Neural cell (in vitro differentiated cells): ENCODE measurements around the gene RTN4RL1. TPM values are rescaled to one million over a fixed set of nuclear protein-coding genes. Genes with fewer than 3 reads are reported as not detected.

Experiments used
- H2AFZ ChIP-seq: fragments of 200-600, 300-800 bp; sonication (generic), shearing (Covaris generic); 2 replicates; pipeline ENCODE4 v1.6.0; 2014; ENCODE audit warnings: low read depth, mild to moderate bottlenecking, antibody characterized with exemption, low read length, moderate library complexity
- H3F3A ChIP-seq: fragments of 200-600 bp; shearing (Covaris generic); 2 replicates; pipeline ENCODE4 v1.6.1; 2016; ENCODE audit warnings: mild to moderate bottlenecking, moderate library complexity, mixed read lengths, antibody characterized with exemption, low read length; ENCODE audit not compliant: insufficient read depth, poor library complexity, severe bottlenecking
- H3K27ac ChIP-seq: fragments of 200-600, 300-800 bp; sonication (generic), shearing (Covaris generic); 2 replicates; pipeline ENCODE4 v1.5.1; 2014; ENCODE audit warnings: mild to moderate bottlenecking, low read length, moderate library complexity
- H3K27me3 ChIP-seq: fragments of 300-800, 200-600 bp; sonication (generic), shearing (Covaris generic); 2 replicates; pipeline ENCODE4 v1.6.0; 2014; ENCODE audit warnings: mild to moderate bottlenecking, low read depth, low read length, moderate library complexity; ENCODE audit not compliant: insufficient read depth
- H3K36me3 ChIP-seq: fragments of 300-800, 200-600 bp; sonication (generic), shearing (Covaris generic); 2 replicates; pipeline ENCODE4 v1.5.1; 2014; ENCODE audit warnings: mild to moderate bottlenecking, antibody characterized with exemption, low read length, moderate library complexity; ENCODE audit not compliant: insufficient read depth
- H3K4me2 ChIP-seq: fragments of 300-800, 200-600 bp; sonication (generic), shearing (Covaris generic); 2 replicates; pipeline ENCODE4 v1.6.0; 2014; ENCODE audit warnings: mild to moderate bottlenecking, low read length
- H3K4me3 ChIP-seq: fragments of 300-800, 200-600 bp; sonication (generic), shearing (Covaris generic); 2 replicates; pipeline ENCODE4 v1.5.1; 2014; ENCODE audit warnings: mild to moderate bottlenecking, low read length, moderate library complexity
- H3K79me2 ChIP-seq: fragments of 200-600 bp; shearing (Covaris generic); replicated peaks from 2 replicates; pipeline ENCODE4 v1.6.0; 2014; ENCODE audit warnings: mild to moderate bottlenecking, low read length, moderate library complexity; ENCODE audit not compliant: insufficient read depth
- H3K9ac ChIP-seq: fragments of 300-800, 200-600 bp; sonication (generic), shearing (Covaris generic); 2 replicates; pipeline ENCODE4 v1.6.1; 2016; ENCODE audit warnings: mild to moderate bottlenecking, low read length, mixed read lengths
- H3K9me2 ChIP-seq: fragments of 200-600 bp; shearing (Covaris generic); 2 replicates; pipeline ENCODE4 v1.6.1; 2016; ENCODE audit warnings: mild to moderate bottlenecking, low read length, mixed read lengths; ENCODE audit not compliant: insufficient read depth
- H3K9me3 ChIP-seq: fragments of 200-600, 300-800 bp; sonication (generic), shearing (Covaris generic); 2 replicates; pipeline ENCODE4 v1.6.1; 2016; ENCODE audit warnings: mild to moderate bottlenecking, mixed run types, low read length, moderate library complexity, mixed read lengths
- H4K20me1 ChIP-seq: fragments of 200-600 bp; shearing (Covaris generic); 2 replicates; pipeline ENCODE4 v1.6.1; 2016; ENCODE audit warnings: mild to moderate bottlenecking, mixed run types; ENCODE audit not compliant: insufficient read depth
- CTCF ChIP-seq: fragments of 450-650 bp; IDR thresholded peaks from 2 replicates; pipeline ENCODE4 v1.5.1; 2014; ENCODE audit warnings: antibody characterized with exemption, mild to moderate bottlenecking, moderate library complexity; ENCODE audit not compliant: poor library complexity, severe bottlenecking
- EP300 ChIP-seq: fragments of 450-650 bp; conservative IDR thresholded peaks from 2 replicates; pipeline ENCODE4 v1.6.1; 2014; ENCODE audit warnings: antibody characterized with exemption, mild to moderate bottlenecking, moderate library complexity; ENCODE audit not compliant: poor library complexity, severe bottlenecking
- EZH2 ChIP-seq: fragments of 200-600, 300-800 bp; shearing (Covaris generic), sonication (generic); IDR thresholded peaks from 2 replicates; pipeline ENCODE4 v1.6.1; 2014; ENCODE audit warnings: antibody characterized with exemption, low read length, borderline replicate concordance, mild to moderate bottlenecking; ENCODE audit not compliant: insufficient read depth, poor library complexity, severe bottlenecking
- MXI1 ChIP-seq: fragments of 450-650 bp; conservative IDR thresholded peaks from 2 replicates; pipeline ENCODE4 v1.6.1; 2014; ENCODE audit warnings: antibody characterized with exemption, mild to moderate bottlenecking; ENCODE audit not compliant: poor library complexity, severe bottlenecking
- POLR2AphosphoS5 ChIP-seq: IDR thresholded peaks from 2 replicates; pipeline ENCODE4 v1.6.1; 2012
- RAD21 ChIP-seq: fragments of 450-650 bp; conservative IDR thresholded peaks from 2 replicates; pipeline ENCODE4 v1.6.1; 2014; ENCODE audit warnings: antibody characterized with exemption, mild to moderate bottlenecking, moderate library complexity
- REST ChIP-seq: IDR thresholded peaks from 2 replicates; pipeline ENCODE4 v1.6.1; 2012; ENCODE audit warnings: borderline replicate concordance
- SMC3 ChIP-seq: fragments of 450-650 bp; conservative IDR thresholded peaks from 2 replicates; pipeline ENCODE4 v1.6.1; 2014; ENCODE audit warnings: antibody characterized with exemption, mild to moderate bottlenecking, moderate library complexity; ENCODE audit not compliant: poor library complexity
- TAF1 ChIP-seq: IDR thresholded peaks from 2 replicates; pipeline ENCODE4 v1.6.1; 2012; ENCODE audit warnings: low read depth
- polyA plus RNA-seq: library from polyadenylated mRNA; depleted of rRNA; stranded (reverse); fragments of >200 nt; gene quantifications from 2 replicates; pipeline ENCODE4 v1.2.3, GENCODE V29; 2014

RTN4RL1 gene
- polyA plus RNA-seq, 1 donor from 2014 or later: 8.1 TPM

- Histone ChIP-seq H3K9me2 (no peaks in the 10 kb centered on the region), H2AFZ (no peak overlapping the region), H4K20me1 (no peaks in the 10 kb centered on the region), H3K9me3 (no peaks in the 10 kb centered on the region), H3K27ac (no peak overlapping the region), H3K9ac (no peak overlapping the region), H3K4me2 (no peak overlapping the region), H3K36me3 (no peaks in the 10 kb centered on the region), H3K27me3 (no peaks in the 10 kb centered on the region), H3K4me3 (no peak overlapping the region), H3F3A (no peaks in the 10 kb centered on the region), H3K79me2 (no peaks in the 10 kb centered on the region)
- TF ChIP-seq CTCF (no peak), RAD21 (no peak), MXI1 (no peak), EP300 (no peak), TAF1 (no peak), POLR2AphosphoS5 (no peak), SMC3 (no peak), EZH2 (no peak), REST (no peak)
Observed at GRCh38 chr17:1946021-1946932, 78.9 kb downstream of the RTN4RL1 start.

- no peaks in the 10 kb centered on the region for H3K36me3 ChIP-seq
- H3F3A ChIP-seq: no peaks in the 10 kb centered on the region
- no peaks in the 10 kb centered on the region for H3K27me3 ChIP-seq
- H3K4me3 ChIP-seq: no peak overlapping the region
- H3K9ac ChIP-seq: no peak overlapping the region
- H3K4me2 ChIP-seq: no peak overlapping the region
- no peaks in the 10 kb centered on the region for H3K9me3 ChIP-seq
- no peaks in the 10 kb centered on the region for H4K20me1 ChIP-seq
- H2AFZ ChIP-seq: no peak overlapping the region
- no peak overlapping the region for H3K27ac ChIP-seq
- TF ChIP-seq POLR2AphosphoS5 (no peak), EP300 (no peak), TAF1 (no peak), RAD21 (no peak), CTCF (no peak), EZH2 (no peak), REST (no peak), MXI1 (no peak), SMC3 (no peak)
- H3K79me2 ChIP-seq: no peaks in the 10 kb centered on the region
- H3K9me2 ChIP-seq: no peaks in the 10 kb centered on the region
Observed at GRCh38 chr17:1945621-1946020, 79.5 kb downstream of the RTN4RL1 start.
